Upper lobe of left lung (tissue), 4 donors: ENCODE measurements around the gene SLC16A8.

ENCODE experiments used
- POLR2A ChIP-seq, 4 donors: fragments of 450-650 bp; IDR thresholded peaks; one replicate each; pipeline ENCODE4 v1.5.1; 2016 to 2017; ENCODE audit warnings: antibody characterized with exemption in 4 of 4, mild to moderate bottlenecking in 2 of 4
- POLR2AphosphoS5 ChIP-seq, 2 donors: sonication (generic); formaldehyde crosslinking; IDR thresholded peaks; one replicate each; pipeline ENCODE4 v1.5.1; 2017; ENCODE audit warnings: antibody characterized with exemption in 2 of 2
- TF ChIP-seq, protein P1 (sequence below), 6 experiments: fragments of 450-650 bp in 4 of 6; fragments of 200-600 bp in 2 of 6; sonication (generic) in 2 of 6; IDR thresholded peaks; one replicate each; pipeline ENCODE4 v1.5.1; 2016 to 2019; ENCODE audit warnings: antibody characterized with exemption in 6 of 6

DNA sequence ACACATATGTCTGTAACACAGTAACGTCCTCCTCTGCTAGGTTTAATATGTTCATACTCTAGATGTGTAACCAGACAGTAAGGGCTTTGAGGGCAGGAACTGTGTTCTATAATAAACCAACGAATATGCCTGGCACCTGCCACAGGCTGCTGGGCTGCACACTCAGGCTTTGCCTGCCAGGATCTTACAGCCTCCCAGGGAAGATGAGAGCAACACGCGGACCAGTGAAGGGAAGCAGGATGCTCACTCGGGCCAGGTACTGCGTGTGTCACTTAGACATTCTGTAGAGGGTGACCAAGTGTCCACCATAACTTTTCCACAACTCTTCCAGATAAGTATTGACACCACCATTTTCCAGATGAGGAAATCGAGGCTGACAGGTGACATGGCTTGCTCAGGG, 48.2 kb upstream of the SLC16A8 start:
- no peak for TF ChIP-seq POLR2A (IDR thresholded peaks at IDR 0.05)
- TF ChIP-seq, protein P1, sequence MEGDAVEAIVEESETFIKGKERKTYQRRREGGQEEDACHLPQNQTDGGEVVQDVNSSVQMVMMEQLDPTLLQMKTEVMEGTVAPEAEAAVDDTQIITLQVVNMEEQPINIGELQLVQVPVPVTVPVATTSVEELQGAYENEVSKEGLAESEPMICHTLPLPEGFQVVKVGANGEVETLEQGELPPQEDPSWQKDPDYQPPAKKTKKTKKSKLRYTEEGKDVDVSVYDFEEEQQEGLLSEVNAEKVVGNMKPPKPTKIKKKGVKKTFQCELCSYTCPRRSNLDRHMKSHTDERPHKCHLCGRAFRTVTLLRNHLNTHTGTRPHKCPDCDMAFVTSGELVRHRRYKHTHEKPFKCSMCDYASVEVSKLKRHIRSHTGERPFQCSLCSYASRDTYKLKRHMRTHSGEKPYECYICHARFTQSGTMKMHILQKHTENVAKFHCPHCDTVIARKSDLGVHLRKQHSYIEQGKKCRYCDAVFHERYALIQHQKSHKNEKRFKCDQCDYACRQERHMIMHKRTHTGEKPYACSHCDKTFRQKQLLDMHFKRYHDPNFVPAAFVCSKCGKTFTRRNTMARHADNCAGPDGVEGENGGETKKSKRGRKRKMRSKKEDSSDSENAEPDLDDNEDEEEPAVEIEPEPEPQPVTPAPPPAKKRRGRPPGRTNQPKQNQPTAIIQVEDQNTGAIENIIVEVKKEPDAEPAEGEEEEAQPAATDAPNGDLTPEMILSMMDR (IDR thresholded peaks at IDR 0.05), result no peak
- no peak for TF ChIP-seq POLR2AphosphoS5 (IDR thresholded peaks at IDR 0.05)
